GM12864 (cell line): ENCODE results near the gene TCF7L2.
A peak's percentile ranks its signal among the peaks of the same experiment; 100 is the strongest.

Source experiments
- DNase-seq: peaks from one replicate; pipeline ENCODE4 v3.0.0-alpha.2; 2011; ENCODE audit warnings: low read depth
- H3K4me3 ChIP-seq: 2 replicates; pipeline ENCODE4 v1.5.1; 2011; ENCODE audit warnings: mild to moderate bottlenecking, low read depth, low read length, control low read depth
- CTCF ChIP-seq: IDR thresholded peaks from 2 replicates; pipeline ENCODE4 v1.5.1; 2011; ENCODE audit warnings: low read depth, mild to moderate bottlenecking, moderate library complexity, low read length, control low read depth, inconsistent platforms; ENCODE audit errors: missing control alignments

TCF7L2 gene

DNA sequence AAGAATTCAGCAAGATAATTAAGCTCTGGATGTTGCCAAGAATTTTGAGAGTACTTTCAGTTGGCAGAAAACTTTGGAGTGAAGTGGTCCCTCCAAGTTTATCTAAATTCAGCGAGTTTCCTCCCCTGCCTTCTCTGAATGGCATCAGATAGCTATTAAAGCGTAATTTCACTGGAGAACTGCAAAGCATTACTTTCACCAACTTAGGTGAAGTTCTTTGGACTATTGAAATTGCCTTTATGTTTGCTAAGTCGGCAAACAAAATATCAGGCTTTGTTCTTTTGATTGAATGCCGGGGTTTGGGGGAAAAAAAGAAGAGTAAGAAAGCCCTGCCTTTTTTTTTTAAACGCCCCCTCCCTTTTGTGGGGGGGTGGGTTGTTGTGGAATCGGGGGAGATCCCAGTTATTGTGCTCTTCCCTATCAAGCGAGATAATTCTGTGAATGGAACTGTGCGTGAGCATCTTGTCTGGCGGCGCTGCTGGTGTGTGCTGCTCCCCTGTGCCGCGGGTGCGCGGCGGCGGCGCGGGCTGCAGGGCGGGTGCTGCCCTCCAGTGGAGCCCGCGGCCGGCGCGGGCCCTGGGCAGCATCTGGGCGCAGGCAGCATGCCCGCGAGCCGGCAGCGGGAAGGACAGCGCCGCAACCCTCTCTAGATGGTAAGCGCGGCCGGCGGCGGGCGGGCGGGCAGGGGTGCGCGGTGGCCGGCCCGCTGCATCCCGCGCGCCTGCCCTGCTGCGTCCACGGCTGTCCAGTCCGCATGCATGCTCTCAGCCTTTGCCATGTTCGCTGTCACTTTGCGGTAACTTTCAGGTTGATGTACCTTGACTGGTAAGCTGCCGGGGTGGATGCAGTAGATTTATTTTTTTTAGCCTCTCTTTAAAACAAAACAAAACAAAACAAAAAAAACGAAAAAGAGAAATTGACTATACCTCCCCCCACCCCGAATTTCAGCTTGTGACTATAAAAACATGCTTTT is 176.5 kb downstream of the TCF7L2 start:
- DNase-seq: no peak
- peak; percentile 33 for TF ChIP-seq CTCF
- no peak overlapping the region for H3K4me3 ChIP-seq

- DNase-seq: no peak
- no peak overlapping the region for H3K4me3 ChIP-seq
- TF ChIP-seq CTCF: no peak
These were observed 177.3 kb downstream of the TCF7L2 start for GRCh38 chr10:113127261-113127900.

GRCh38 chr10:113127901-113128283 is 177.8 kb downstream of the TCF7L2 start:
- no peak for TF ChIP-seq CTCF
- DNase-seq: no peak
- H3K4me3 ChIP-seq: no peak overlapping the region

DNA sequence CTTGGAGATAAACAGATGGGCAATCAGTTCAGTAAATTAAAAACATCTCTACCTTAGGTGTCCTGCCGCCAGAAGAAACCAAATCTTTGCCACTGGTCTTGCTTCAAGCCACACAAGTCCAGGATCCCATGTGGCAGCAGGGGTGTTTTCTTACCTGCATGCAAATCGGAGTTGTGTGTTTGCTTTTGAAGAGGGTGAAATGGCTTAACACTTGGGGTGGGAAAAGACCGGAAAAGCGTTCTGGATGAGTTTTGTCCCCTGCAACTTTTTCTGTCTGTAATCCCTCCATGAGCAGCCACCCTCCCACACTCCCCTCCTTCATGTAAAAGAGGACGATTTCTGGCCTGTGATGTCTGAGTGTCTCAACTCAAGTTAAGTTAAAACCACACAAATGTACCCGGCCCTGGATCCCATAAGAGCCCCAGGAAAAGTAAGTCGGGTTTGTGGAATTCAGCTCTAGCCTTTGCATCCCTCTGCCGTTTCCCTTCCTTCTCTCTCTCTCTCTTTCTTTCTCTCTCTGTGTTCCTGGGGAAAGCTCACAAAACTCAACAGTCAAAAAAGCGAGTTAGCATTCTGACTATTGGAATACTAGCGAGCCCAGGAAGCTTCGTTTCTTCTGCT is 178.5 kb downstream of the TCF7L2 start:
- no peak overlapping the region for H3K4me3 ChIP-seq
- no peak for DNase-seq

GRCh38 chr10:113129117-113129516 is 179.1 kb downstream of the TCF7L2 start:
- H3K4me3 ChIP-seq: no peak overlapping the region
- no peak for TF ChIP-seq CTCF
- DNase-seq: no peak

More for the DNA sequence above, 178.5 kb downstream of the TCF7L2 start:
- TF ChIP-seq CTCF: no peak

- no peak for TF ChIP-seq CTCF
- H3K4me3 ChIP-seq: no peak overlapping the region
- no peak for DNase-seq
These were observed 180.1 kb downstream of the TCF7L2 start for GRCh38 chr10:113130014-113130641.
